ENCODE measurements around the gene TERT.

- no peak for TF ChIP-seq POLR2A (IDR thresholded peaks at IDR 0.05)
- TF ChIP-seq CTCF (IDR thresholded peaks at IDR 0.05): no peak
Measured at GRCh38 chr5:1312206-1312605, 17.3 kb upstream of the TERT start.

Measured in prostate gland (tissue), 2 donors.